Neural progenitor cell (in vitro differentiated cells): ENCODE results near the gene DAGLB. TPM values are rescaled to one million over a fixed set of nuclear protein-coding genes. Genes with fewer than 3 reads are reported as not detected.
A peak's percentile ranks its signal among the peaks of the same experiment; 100 is the strongest.

Source experiments
- DNase-seq: peaks from one replicate; pipeline ENCODE4 v3.0.0-alpha.2; 2016; ENCODE audit warnings: low spot score
- H2AFZ ChIP-seq: fragments of 200-600 bp; sonication (generic); replicated peaks from 2 replicates; pipeline ENCODE4 v1.6.1; 2016; ENCODE audit warnings: antibody characterized with exemption
- H3F3A ChIP-seq: fragments of 200-600 bp; sonication (generic); 2 replicates; pipeline ENCODE4 v1.6.1; 2016; ENCODE audit warnings: antibody characterized with exemption, low read depth
- H3K27ac ChIP-seq: fragments of 200-600 bp; sonication (generic); 2 replicates; pipeline ENCODE4 v1.5.1; 2016; ENCODE audit warnings: mild to moderate bottlenecking
- H3K27me3 ChIP-seq: fragments of 200-600 bp; sonication (generic); 2 replicates; pipeline ENCODE4 v1.6.1; 2016; ENCODE audit warnings: mild to moderate bottlenecking, moderate library complexity
- H3K36me3 ChIP-seq: fragments of 200-600 bp; sonication (generic); 2 replicates; pipeline ENCODE4 v1.5.1; 2016
- H3K4me1 ChIP-seq: fragments of 200-600 bp; sonication (generic); 2 replicates; pipeline ENCODE4 v1.6.1; 2016; ENCODE audit warnings: mixed run types
- H3K4me2 ChIP-seq: fragments of 200-600 bp; sonication (generic); 2 replicates; pipeline ENCODE4 v1.6.1; 2016
- H3K4me3 ChIP-seq: fragments of 200-600 bp; sonication (generic); 2 replicates; pipeline ENCODE4 v1.5.1; 2016
- H3K79me2 ChIP-seq: fragments of 200-600 bp; sonication (generic); 2 replicates; pipeline ENCODE4 v1.6.1; 2016; ENCODE audit warnings: low read depth
- H3K9ac ChIP-seq: fragments of 200-600 bp; sonication (generic); 2 replicates; pipeline ENCODE4 v1.6.1; 2016
- H3K9me3 ChIP-seq: fragments of 200-600 bp; sonication (generic); 2 replicates; pipeline ENCODE4 v1.5.1; 2016; ENCODE audit warnings: low read depth
- H4K20me1 ChIP-seq: fragments of 200-600 bp; sonication (generic); 2 replicates; pipeline ENCODE4 v1.6.1; 2016; ENCODE audit warnings: low read depth
- H3K27ac Mint-ChIP-seq: 3 replicates; pipeline ENCODE4 v1.8.0; 2021; ENCODE audit warnings: mixed read lengths
- H3K27me3 Mint-ChIP-seq: 2 replicates; pipeline ENCODE4 v1.8.0; 2022; ENCODE audit warnings: low read depth, mild to moderate bottlenecking, inconsistent platforms, moderate library complexity, mixed read lengths; ENCODE audit not compliant: insufficient read depth
- H3K36me3 Mint-ChIP-seq: 3 replicates; pipeline ENCODE4 v1.8.0; 2021; ENCODE audit warnings: mixed read lengths
- H3K4me1 Mint-ChIP-seq: 3 replicates; pipeline ENCODE4 v1.8.0; 2021; ENCODE audit warnings: mixed read lengths
- H3K4me3 Mint-ChIP-seq: 3 replicates; pipeline ENCODE4 v1.8.0; 2021; ENCODE audit warnings: mild to moderate bottlenecking, moderate library complexity, mixed read lengths
- H3K9me3 Mint-ChIP-seq: 3 replicates; pipeline ENCODE4 v1.8.0; 2020; ENCODE audit warnings: mixed read lengths
- CTCF ChIP-seq: fragments of 200-600 bp; sonication (generic); IDR thresholded peaks from 2 replicates; pipeline ENCODE4 v1.5.1; 2017; ENCODE audit warnings: antibody characterized with exemption, mild to moderate bottlenecking
- EZH2 ChIP-seq: fragments of 200-600 bp; sonication (generic); IDR thresholded peaks from 2 replicates; pipeline ENCODE4 v1.6.1; 2017; ENCODE audit warnings: antibody characterized with exemption, mild to moderate bottlenecking, moderate library complexity
- EZH2phosphoT487 ChIP-seq: fragments of 200-600 bp; sonication (generic); IDR thresholded peaks from 2 replicates; pipeline ENCODE4 v1.6.1; 2017; ENCODE audit warnings: antibody characterized with exemption
- total RNA-seq: library from RNA; depleted of rRNA; stranded (reverse); fragments of >200 nt; gene quantifications from 2 replicates; pipeline ENCODE4 v1.2.3, GENCODE V29; 2015; ENCODE audit warnings: low replicate concordance

Gene DAGLB
- total RNA-seq, 1 donor from 2014 or later = 28.0 TPM

DNA sequence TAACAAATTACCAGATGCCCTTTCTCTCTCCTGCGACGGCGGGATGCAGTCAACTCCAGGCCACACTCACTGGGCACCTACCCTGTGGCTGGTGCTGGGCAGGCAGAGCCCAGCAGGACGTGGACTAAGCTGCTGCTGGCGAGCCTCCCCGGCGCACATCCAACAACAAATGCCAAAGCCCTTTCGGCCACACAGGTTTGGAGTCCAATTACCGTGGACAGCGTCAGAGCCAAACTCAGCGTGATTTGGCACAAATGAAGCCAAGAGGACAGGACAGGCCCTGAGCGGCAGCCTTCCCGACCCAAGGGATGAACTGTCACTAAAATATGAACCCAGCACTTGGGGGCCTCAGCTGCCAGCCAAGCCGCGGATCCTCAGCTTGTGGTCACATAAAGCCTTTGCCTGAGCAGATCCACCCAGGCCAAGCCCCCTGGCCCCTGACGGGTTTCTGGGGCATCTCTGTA lies 28.4 kb downstream of the DAGLB start:
- Histone ChIP-seq H3K27me3 (no peaks in the 10 kb centered on the region), H3K4me1 (peaks cover 10% of the 10 kb centered on the region), H2AFZ (no peak overlapping the region), H3K79me2 (no peaks in the 10 kb centered on the region), H3K36me3 (peaks cover 3% of the 10 kb centered on the region), H3F3A (peaks cover 10% of the 10 kb centered on the region), H3K27ac (no peak overlapping the region), H4K20me1 (no peaks in the 10 kb centered on the region), H3K9ac (no peak overlapping the region), H3K4me2 (no peak overlapping the region), H3K9me3 (no peaks in the 10 kb centered on the region), H3K4me3 (no peak overlapping the region)
- Mint-ChIP-seq H3K27ac (no peak overlapping the region), H3K36me3 (peaks cover 30% of the 10 kb centered on the region), H3K4me3 (no peak overlapping the region), H3K9me3 (no peaks in the 10 kb centered on the region), H3K27me3 (peaks cover 3% of the 10 kb centered on the region), H3K4me1 (peaks cover 4% of the 10 kb centered on the region)
- TF ChIP-seq CTCF = no peak
- TF ChIP-seq EZH2 = no peak
- no peak for TF ChIP-seq EZH2phosphoT487
- DNase-seq = no peak

- Histone ChIP-seq H3K4me2 (no peak overlapping the region), H3K27me3 (no peaks in the 10 kb centered on the region), H3K9me3 (no peaks in the 10 kb centered on the region), H3F3A (peaks cover 10% of the 10 kb centered on the region), H3K4me1 (peaks cover 10% of the 10 kb centered on the region), H3K27ac (peak overlapping the region; percentile 70), H3K9ac (no peak overlapping the region), H2AFZ (no peak overlapping the region), H3K4me3 (no peak overlapping the region), H3K79me2 (no peaks in the 10 kb centered on the region), H3K36me3 (peaks cover 3% of the 10 kb centered on the region), H4K20me1 (no peaks in the 10 kb centered on the region)
- no peaks in the 10 kb centered on the region for H3K9me3 Mint-ChIP-seq
- peaks cover 30% of the 10 kb centered on the region for H3K36me3 Mint-ChIP-seq
- H3K27me3 Mint-ChIP-seq = peaks cover 7% of the 10 kb centered on the region
- DNase-seq = no peak
- no peak overlapping the region for H3K27ac Mint-ChIP-seq
- peaks cover 4% of the 10 kb centered on the region for H3K4me1 Mint-ChIP-seq
- H3K4me3 Mint-ChIP-seq = no peak overlapping the region
- TF ChIP-seq EZH2 (no peak), EZH2phosphoT487 (no peak)
These were observed 30.3 kb downstream of the DAGLB start for GRCh38 chr7:6417408-6417807.

DNA sequence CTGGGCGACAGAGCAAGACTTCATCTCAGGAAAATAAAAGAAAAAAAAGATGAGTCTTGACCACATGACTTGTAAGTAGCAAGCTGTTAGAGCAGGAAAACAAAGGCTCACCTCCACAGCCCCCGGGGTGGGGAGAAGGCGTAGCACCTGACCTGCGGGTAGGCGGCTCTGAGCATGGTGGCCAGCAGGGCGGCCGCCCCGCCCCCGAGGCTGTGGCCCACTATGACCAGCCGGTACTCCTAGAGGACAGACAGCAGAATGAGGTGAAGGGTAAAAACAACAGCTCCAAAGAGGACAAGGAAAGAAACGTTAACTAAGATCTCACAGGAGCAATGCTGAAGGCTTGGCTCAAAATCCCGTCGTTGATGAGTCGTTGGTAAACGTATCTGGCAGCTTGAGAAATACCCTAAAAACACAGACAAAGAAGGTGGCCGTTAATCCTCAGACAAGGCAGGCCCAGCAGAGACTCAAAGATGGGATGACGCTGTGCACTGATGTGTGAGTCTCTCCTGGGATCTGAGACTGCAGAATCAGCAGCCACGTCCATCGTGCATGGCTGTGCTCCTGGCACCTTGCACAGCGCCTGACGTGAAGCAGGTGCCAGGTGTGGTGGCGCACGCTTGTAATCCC lies 31.1 kb downstream of the DAGLB start:
- no peaks in the 10 kb centered on the region for H3K9me3 Mint-ChIP-seq
- Histone ChIP-seq H3K27ac (peak overlapping the region; percentile 70), H3K9ac (no peak overlapping the region), H3F3A (peaks cover 10% of the 10 kb centered on the region), H3K27me3 (no peaks in the 10 kb centered on the region), H3K4me3 (no peak overlapping the region), H4K20me1 (no peaks in the 10 kb centered on the region), H3K36me3 (peaks cover 3% of the 10 kb centered on the region), H3K4me1 (peaks cover 10% of the 10 kb centered on the region), H3K79me2 (no peaks in the 10 kb centered on the region), H3K9me3 (no peaks in the 10 kb centered on the region), H2AFZ (no peak overlapping the region), H3K4me2 (no peak overlapping the region)
- TF ChIP-seq CTCF (peak; percentile 27), EZH2phosphoT487 (no peak), EZH2 (no peak)
- no peak overlapping the region for H3K4me3 Mint-ChIP-seq
- peaks cover 4% of the 10 kb centered on the region for H3K4me1 Mint-ChIP-seq
- peak; percentile 53 for DNase-seq
- peaks cover 7% of the 10 kb centered on the region for H3K27me3 Mint-ChIP-seq
- peaks cover 37% of the 10 kb centered on the region for H3K36me3 Mint-ChIP-seq
- no peak overlapping the region for H3K27ac Mint-ChIP-seq

DNA sequence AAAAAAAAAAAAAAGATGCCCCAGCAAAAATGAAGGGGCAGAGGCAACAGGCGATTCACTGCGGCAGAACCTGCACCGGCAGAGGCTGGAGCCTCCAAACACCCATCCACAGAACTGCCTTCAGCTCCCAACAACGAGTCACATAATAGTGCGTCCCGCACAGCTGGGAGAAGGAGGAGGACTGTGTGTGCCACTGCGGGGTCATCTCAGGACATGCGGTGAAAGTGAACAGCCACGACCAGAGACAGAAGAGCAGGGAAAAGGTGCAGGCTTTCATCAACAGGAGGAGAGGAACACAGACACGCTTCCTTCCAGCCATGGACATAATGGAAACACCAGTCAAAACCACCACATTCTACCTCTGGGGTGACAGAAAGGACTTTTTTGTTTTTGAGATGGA lies 34.1 kb downstream of the DAGLB start:
- no peaks in the 10 kb centered on the region for H3K9me3 ChIP-seq
- no peak overlapping the region for H3K9ac ChIP-seq
- H3K27ac ChIP-seq = no peak overlapping the region
- no peak overlapping the region for H2AFZ ChIP-seq
- H3K36me3 ChIP-seq = peaks cover 3% of the 10 kb centered on the region
- H3K27me3 Mint-ChIP-seq = peaks cover 9% of the 10 kb centered on the region
- TF ChIP-seq EZH2 (no peak), CTCF (no peak), EZH2phosphoT487 (no peak)
- no peak overlapping the region for H3K27ac Mint-ChIP-seq
- no peaks in the 10 kb centered on the region for H3K9me3 Mint-ChIP-seq
- no peaks in the 10 kb centered on the region for H3K27me3 ChIP-seq
- peaks cover 3% of the 10 kb centered on the region for H4K20me1 ChIP-seq
- H3K4me3 Mint-ChIP-seq = no peak overlapping the region
- H3F3A ChIP-seq = peaks cover 10% of the 10 kb centered on the region
- peaks cover 10% of the 10 kb centered on the region for H3K4me1 ChIP-seq
- peaks cover 4% of the 10 kb centered on the region for H3K4me1 Mint-ChIP-seq
- H3K4me3 ChIP-seq = no peak overlapping the region
- H3K79me2 ChIP-seq = no peaks in the 10 kb centered on the region
- H3K36me3 Mint-ChIP-seq = peaks cover 46% of the 10 kb centered on the region
- H3K4me2 ChIP-seq = no peak overlapping the region
- DNase-seq = no peak
